OCI-LY7 (cell line): ENCODE results near the gene MRPL20. TPM values are rescaled to one million over a fixed set of nuclear protein-coding genes. Genes with fewer than 3 reads are reported as not detected.

Experiments used
- BruUV-seq: library from RNA; stranded (reverse); fragments of 400-500 nt; replicated peaks from 2 replicates; lab custom pipeline; 2021; lab: Mats Ljungman, UMichigan
- CTCF ChIA-PET: fragments of 300-600 bp; sonication (Branson Sonifier 250); formaldehyde crosslinking; loops from one replicate; lab custom pipeline; 2022; ENCODE audit warnings: antibody characterized with exemption; ENCODE audit not compliant: unreplicated experiment; lab: Charles Lee
- POLR2A ChIA-PET: fragments of 300-600 bp; sonication (Branson Sonifier 250); formaldehyde crosslinking; loops from one replicate; lab custom pipeline; 2022; ENCODE audit warnings: antibody characterized with exemption; lab: Charles Lee
- DNase-seq: peaks from one replicate; pipeline ENCODE4 v3.0.0-alpha.2; 2015; ENCODE audit warnings: low spot score
- H2AFZ ChIP-seq: fragments of 200-600 bp; sonication (generic), shearing (Covaris generic); 2 replicates; pipeline ENCODE4 v1.6.1; 2014; ENCODE audit warnings: mild to moderate bottlenecking, antibody characterized with exemption, low read length, moderate library complexity
- H3K27ac ChIP-seq: fragments of 200-600 bp; sonication (generic); 2 replicates; pipeline ENCODE4 v1.5.1; 2014; ENCODE audit warnings: mixed run types, low read depth, mild to moderate bottlenecking, moderate library complexity, low read length, inconsistent platforms; ENCODE audit not compliant: poor library complexity, severe bottlenecking
- H3K36me3 ChIP-seq: fragments of 200-600 bp; sonication (generic); 2 replicates; pipeline ENCODE4 v1.6.1; 2014; ENCODE audit warnings: mild to moderate bottlenecking, antibody characterized with exemption, low read length, moderate library complexity, mixed read lengths; ENCODE audit not compliant: insufficient read depth
- H3K4me1 ChIP-seq: fragments of 200-600 bp; sonication (generic); 2 replicates; pipeline ENCODE4 v1.5.1; 2014; ENCODE audit warnings: mild to moderate bottlenecking, low read length; ENCODE audit not compliant: insufficient read depth, poor library complexity, severe bottlenecking
- H3K4me2 ChIP-seq: fragments of 200-600 bp; sonication (generic); 2 replicates; pipeline ENCODE4 v1.6.1; 2014; ENCODE audit warnings: mild to moderate bottlenecking, low read length
- H3K4me3 ChIP-seq: fragments of 200-600 bp; sonication (generic); 2 replicates; pipeline ENCODE4 v1.5.1; 2014; ENCODE audit warnings: mild to moderate bottlenecking, low read depth, low read length; ENCODE audit not compliant: poor library complexity, severe bottlenecking
- H3K79me2 ChIP-seq: fragments of 200-600 bp; sonication (generic); 2 replicates; pipeline ENCODE4 v1.6.1; 2016; ENCODE audit warnings: low read depth, mild to moderate bottlenecking, low read length, moderate library complexity, mixed read lengths; ENCODE audit not compliant: insufficient read depth
- H3K9me2 ChIP-seq: fragments of 200-600 bp; sonication (generic); 2 replicates; pipeline ENCODE4 v1.6.1; 2016; ENCODE audit warnings: mild to moderate bottlenecking, low read length, mixed read lengths; ENCODE audit not compliant: insufficient read depth
- H3K9me3 ChIP-seq: fragments of 200-600 bp; sonication (generic); 2 replicates; pipeline ENCODE4 v1.6.1; 2014; ENCODE audit warnings: mild to moderate bottlenecking, mixed run types, low read length, mixed read lengths
- H4K20me1 ChIP-seq: fragments of 200-600 bp; sonication (generic); 2 replicates; pipeline ENCODE4 v1.6.1; 2014; ENCODE audit warnings: mild to moderate bottlenecking, antibody characterized with exemption, low read length, moderate library complexity, mixed read lengths; ENCODE audit not compliant: insufficient read depth
- EZH2phosphoT487 ChIP-seq: fragments of 200-600 bp; sonication (generic); IDR thresholded peaks from 2 replicates; pipeline ENCODE4 v1.6.1; 2018; ENCODE audit warnings: low read depth, borderline replicate concordance, mild to moderate bottlenecking, mixed run types, antibody characterized with exemption, low read length, moderate library complexity, mixed read lengths
- intact Hi-C: fragments of 100-400 bp; cut with micrococcal nuclease; formaldehyde crosslinking; loops from one replicate; pipeline ENCODE4 v1.10.0; 2022; ENCODE audit not compliant: unreplicated experiment
- total RNA-seq, 2 experiments: library from RNA; depleted of rRNA in 1 of 2; stranded (reverse); fragments of >200 nt in 1 of 2; shearing (Covaris generic) in 1 of 2; gene quantifications; 2 replicates each; pipeline ENCODE4 v1.2.3, GENCODE V29; 2014 to 2022
- TF ChIP-seq, protein P1 (sequence below): fragments of 200-600 bp; sonication (generic); conservative IDR thresholded peaks from 2 replicates; pipeline ENCODE4 v1.5.1; 2014; ENCODE audit warnings: mild to moderate bottlenecking, antibody characterized with exemption, low read length, moderate library complexity, mixed read lengths

MRPL20 gene
- total RNA-seq, 2 experiments from 2014 or later, result 143 to 165 TPM

DNA sequence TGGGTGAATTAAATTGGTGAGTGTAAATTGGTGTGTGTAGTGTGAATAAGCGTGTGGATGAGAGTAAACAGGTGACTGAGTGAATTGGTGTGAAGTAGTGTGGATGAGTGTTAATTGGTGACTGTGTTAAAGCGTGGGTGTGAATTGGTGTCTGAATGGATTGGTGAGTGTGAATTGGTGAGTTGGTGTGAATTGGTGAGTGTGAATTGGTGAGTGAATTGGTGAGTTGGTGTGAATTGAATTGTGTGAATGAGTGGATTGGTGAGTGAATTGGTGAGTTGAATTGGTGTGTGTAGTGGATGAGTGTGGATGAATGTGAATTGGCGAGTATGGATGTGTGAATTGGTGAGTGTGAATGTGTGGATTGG lies 40.4 kb downstream of the MRPL20 start:
- intact Hi-C loops, result no loop called here
- H3K27ac ChIP-seq, result no peak overlapping the region
- peaks cover 17% of the 10 kb centered on the region for H3K9me3 ChIP-seq
- no peak overlapping the region for H2AFZ ChIP-seq
- BruUV-seq, result no TSS peak
- no peak overlapping the region for H3K4me3 ChIP-seq
- no peaks in the 10 kb centered on the region for H3K9me2 ChIP-seq
- peaks cover 4% of the 10 kb centered on the region for H3K4me1 ChIP-seq
- H3K36me3 ChIP-seq, result peaks cover 16% of the 10 kb centered on the region; the same call in 1 of the 2 replicates
- H4K20me1 ChIP-seq, result no peaks in the 10 kb centered on the region
- DNase-seq, result no peak
- ChIA-PET POLR2A (no interaction called here), CTCF (no interaction called here)
- H3K4me2 ChIP-seq, result no peak overlapping the region
- TF ChIP-seq, protein P1, sequence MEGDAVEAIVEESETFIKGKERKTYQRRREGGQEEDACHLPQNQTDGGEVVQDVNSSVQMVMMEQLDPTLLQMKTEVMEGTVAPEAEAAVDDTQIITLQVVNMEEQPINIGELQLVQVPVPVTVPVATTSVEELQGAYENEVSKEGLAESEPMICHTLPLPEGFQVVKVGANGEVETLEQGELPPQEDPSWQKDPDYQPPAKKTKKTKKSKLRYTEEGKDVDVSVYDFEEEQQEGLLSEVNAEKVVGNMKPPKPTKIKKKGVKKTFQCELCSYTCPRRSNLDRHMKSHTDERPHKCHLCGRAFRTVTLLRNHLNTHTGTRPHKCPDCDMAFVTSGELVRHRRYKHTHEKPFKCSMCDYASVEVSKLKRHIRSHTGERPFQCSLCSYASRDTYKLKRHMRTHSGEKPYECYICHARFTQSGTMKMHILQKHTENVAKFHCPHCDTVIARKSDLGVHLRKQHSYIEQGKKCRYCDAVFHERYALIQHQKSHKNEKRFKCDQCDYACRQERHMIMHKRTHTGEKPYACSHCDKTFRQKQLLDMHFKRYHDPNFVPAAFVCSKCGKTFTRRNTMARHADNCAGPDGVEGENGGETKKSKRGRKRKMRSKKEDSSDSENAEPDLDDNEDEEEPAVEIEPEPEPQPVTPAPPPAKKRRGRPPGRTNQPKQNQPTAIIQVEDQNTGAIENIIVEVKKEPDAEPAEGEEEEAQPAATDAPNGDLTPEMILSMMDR, result no peak
- no peak for TF ChIP-seq EZH2phosphoT487
- H3K79me2 ChIP-seq, result no peaks in the 10 kb centered on the region

DNA sequence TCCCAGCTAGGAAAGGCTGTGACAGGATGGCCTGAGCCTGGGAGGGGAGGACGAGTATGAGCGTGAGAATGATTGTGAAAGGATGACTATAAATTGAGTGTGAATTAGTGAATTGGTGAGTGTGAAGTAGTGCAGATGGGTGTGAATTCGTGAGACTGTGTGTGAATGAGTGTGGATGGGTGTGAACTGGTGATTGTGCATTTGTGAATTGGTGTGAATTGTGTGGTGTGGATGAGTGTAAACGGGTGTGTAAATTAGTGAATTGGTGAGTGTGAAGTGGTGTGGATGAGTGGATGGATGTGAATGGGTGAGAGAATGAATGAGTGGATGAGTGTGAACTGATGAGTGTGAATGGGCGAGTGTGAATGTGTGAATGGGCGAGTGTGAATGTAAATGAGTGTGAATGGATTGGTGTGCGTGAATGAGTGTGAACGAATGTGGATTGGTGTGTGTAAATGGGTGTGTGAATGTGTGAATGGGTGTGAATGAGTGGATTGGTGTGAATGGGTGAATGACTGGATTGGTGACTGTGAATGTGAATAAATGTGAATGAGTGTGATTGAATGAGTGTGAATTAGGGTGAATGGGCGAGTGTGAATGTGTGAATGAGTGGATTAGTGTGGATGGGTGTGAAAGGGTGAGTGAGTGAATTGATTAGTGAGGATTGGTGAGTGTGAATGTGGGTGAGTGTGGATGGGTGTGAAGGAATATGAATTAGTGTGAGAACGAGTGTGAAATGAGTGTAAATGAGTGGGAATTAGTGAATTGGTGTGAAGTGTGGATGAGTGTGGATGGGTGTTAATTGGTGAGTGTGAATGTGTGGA lies 41.0 kb downstream of the MRPL20 start:
- H3K4me1 ChIP-seq, result no peaks in the 10 kb centered on the region
- no peak overlapping the region for H3K4me2 ChIP-seq
- intact Hi-C loops, result no loop called here
- H3K4me3 ChIP-seq, result no peak overlapping the region
- no peaks in the 10 kb centered on the region for H3K9me2 ChIP-seq
- H3K79me2 ChIP-seq, result no peaks in the 10 kb centered on the region
- ChIA-PET POLR2A (no interaction called here), CTCF (no interaction called here)
- TSS peak; percentile 73 for BruUV-seq
- TF ChIP-seq, protein P1, result no peak
- no peak for TF ChIP-seq EZH2phosphoT487
- H3K27ac ChIP-seq, result no peak overlapping the region
- H3K36me3 ChIP-seq, result peaks cover 10% of the 10 kb centered on the region; the same call in 1 of the 2 replicates
- no peak for DNase-seq
- H3K9me3 ChIP-seq, result peaks cover 17% of the 10 kb centered on the region
- no peaks in the 10 kb centered on the region for H4K20me1 ChIP-seq
- no peak overlapping the region for H2AFZ ChIP-seq

DNA sequence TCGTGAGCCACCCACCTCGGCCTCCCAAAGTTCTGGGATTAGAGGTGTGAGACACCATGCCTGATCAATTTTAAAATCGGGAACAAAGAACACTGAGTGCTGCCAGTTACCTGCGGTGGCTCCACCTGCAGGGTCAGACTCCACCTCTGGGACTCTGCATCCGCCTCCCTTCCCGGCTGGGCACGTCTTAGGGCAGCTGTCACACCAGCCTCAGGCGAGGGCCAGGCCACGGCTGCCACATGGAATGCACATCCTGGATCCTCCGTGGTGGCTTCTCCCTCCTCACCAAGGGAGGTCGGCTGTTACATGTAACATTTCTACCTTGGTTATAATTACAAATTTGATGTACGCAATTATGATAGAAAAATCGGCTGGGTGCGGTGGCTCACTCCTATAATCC lies 42.8 kb downstream of the MRPL20 start:
- ChIA-PET CTCF (no interaction called here), POLR2A (no interaction called here)
- H3K4me3 ChIP-seq, result no peak overlapping the region
- H3K9me3 ChIP-seq, result peaks cover 17% of the 10 kb centered on the region
- H3K36me3 ChIP-seq, result 0 out of 2 replicates have a peak, but pooled peaks cover 2% of the 10 kb centered on the region
- no peaks in the 10 kb centered on the region for H4K20me1 ChIP-seq
- intact Hi-C loops, result no loop called here
- H3K27ac ChIP-seq, result no peak overlapping the region
- H3K4me1 ChIP-seq, result no peaks in the 10 kb centered on the region
- no peaks in the 10 kb centered on the region for H3K9me2 ChIP-seq
- BruUV-seq, result no TSS peak
- DNase-seq, result no peak
- H3K79me2 ChIP-seq, result no peaks in the 10 kb centered on the region
- no peak overlapping the region for H2AFZ ChIP-seq
- H3K4me2 ChIP-seq, result no peak overlapping the region
- no peak for TF ChIP-seq EZH2phosphoT487
- TF ChIP-seq, protein P1, result no peak
